ENCODE measurements around the gene CACNA1H. TPM values are rescaled to one million over a fixed set of nuclear protein-coding genes. Genes with fewer than 3 reads are reported as not detected.

CACNA1H gene
- total RNA-seq, 1 donor from 2014 or later = 42.8 TPM

- DNase-seq (ENCODE audit: low spot score, unreplicated experiment) = no peak
- Mint-ChIP-seq H3K4me1 (ENCODE audit: low read depth) (no peaks in the 10 kb centered on the region), H3K27me3 (peaks cover 31% of the 10 kb centered on the region)
These were observed 45.2 kb upstream of the CACNA1H start for GRCh38 chr16:1107731-1108130.

DNA sequence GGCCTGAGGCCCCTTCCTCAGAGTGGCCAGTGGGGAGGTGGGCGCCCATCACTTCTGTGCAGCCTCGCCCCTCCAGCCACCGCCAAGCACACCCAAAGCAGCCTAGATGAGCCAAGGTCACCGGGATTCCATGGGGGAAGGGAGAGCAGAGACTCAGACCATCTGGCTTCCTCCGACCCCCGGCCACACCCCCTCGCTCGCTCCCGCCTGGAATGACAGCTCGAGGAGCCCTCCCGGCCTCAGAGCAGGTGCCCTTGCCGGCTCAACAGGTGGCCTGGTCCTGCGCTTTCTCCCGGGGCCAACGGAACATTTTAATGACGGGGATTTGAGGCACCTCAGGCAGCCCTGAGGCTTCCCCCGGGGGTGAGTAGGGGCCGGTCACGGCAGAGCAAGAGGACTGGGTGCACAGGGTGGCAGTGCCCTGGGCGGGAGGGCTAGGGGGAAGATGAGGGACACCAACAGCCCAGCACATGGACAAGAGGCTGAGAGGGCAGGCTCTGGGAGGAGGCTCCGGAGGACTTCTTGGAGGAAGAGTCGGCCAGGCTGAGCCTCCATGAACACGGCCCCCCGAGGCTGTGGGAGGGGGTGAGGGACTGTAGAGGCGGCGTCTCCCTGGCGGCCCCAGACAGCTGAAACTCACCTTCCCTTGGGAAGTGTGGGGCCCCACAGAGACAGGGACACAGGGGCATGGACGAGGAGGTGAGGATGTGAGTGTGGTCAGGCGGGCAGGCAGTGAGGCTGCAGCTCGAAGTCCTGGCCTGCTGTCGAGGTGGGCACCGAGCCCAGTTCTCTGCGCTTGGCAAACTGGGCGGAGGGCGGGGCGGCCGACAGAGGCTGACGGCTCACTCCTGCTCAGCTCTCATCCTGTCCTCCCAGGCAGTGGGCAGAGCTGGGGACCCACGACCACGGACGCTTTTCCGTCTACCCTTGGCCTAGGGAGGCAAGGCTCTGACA is 44.3 kb upstream of the CACNA1H start:
- peaks cover 35% of the 10 kb centered on the region for H3K27me3 Mint-ChIP-seq
- H3K4me1 Mint-ChIP-seq (ENCODE audit: low read depth) = no peaks in the 10 kb centered on the region
- H3K36me3 Mint-ChIP-seq (ENCODE audit: insufficient read depth) = no peaks in the 10 kb centered on the region
- no peak overlapping the region for H3K27ac Mint-ChIP-seq
- H3K9me3 Mint-ChIP-seq (ENCODE audit: low read depth) = no peaks in the 10 kb centered on the region
- DNase-seq (ENCODE audit: low spot score, unreplicated experiment) = no peak
- H3K4me3 Mint-ChIP-seq (ENCODE audit: low read depth) = no peak overlapping the region
- TF ChIP-seq, protein P1, sequence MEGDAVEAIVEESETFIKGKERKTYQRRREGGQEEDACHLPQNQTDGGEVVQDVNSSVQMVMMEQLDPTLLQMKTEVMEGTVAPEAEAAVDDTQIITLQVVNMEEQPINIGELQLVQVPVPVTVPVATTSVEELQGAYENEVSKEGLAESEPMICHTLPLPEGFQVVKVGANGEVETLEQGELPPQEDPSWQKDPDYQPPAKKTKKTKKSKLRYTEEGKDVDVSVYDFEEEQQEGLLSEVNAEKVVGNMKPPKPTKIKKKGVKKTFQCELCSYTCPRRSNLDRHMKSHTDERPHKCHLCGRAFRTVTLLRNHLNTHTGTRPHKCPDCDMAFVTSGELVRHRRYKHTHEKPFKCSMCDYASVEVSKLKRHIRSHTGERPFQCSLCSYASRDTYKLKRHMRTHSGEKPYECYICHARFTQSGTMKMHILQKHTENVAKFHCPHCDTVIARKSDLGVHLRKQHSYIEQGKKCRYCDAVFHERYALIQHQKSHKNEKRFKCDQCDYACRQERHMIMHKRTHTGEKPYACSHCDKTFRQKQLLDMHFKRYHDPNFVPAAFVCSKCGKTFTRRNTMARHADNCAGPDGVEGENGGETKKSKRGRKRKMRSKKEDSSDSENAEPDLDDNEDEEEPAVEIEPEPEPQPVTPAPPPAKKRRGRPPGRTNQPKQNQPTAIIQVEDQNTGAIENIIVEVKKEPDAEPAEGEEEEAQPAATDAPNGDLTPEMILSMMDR (IDR thresholded peaks at IDR 0.05; ENCODE audit: unreplicated experiment) = no peak

More at GRCh38 chr16:1107731-1108130, 45.2 kb upstream of the CACNA1H start:
- TF ChIP-seq, protein P1 (IDR thresholded peaks at IDR 0.05; ENCODE audit: unreplicated experiment) = no peak
- Mint-ChIP-seq H3K36me3 (ENCODE audit: insufficient read depth) (no peaks in the 10 kb centered on the region), H3K4me3 (ENCODE audit: low read depth) (no peak overlapping the region), H3K27ac (no peak overlapping the region), H3K9me3 (ENCODE audit: low read depth) (no peaks in the 10 kb centered on the region)

GRCh38 chr16:1109648-1110047 is 43.3 kb upstream of the CACNA1H start:
- H3K27ac Mint-ChIP-seq = no peak overlapping the region

DNA sequence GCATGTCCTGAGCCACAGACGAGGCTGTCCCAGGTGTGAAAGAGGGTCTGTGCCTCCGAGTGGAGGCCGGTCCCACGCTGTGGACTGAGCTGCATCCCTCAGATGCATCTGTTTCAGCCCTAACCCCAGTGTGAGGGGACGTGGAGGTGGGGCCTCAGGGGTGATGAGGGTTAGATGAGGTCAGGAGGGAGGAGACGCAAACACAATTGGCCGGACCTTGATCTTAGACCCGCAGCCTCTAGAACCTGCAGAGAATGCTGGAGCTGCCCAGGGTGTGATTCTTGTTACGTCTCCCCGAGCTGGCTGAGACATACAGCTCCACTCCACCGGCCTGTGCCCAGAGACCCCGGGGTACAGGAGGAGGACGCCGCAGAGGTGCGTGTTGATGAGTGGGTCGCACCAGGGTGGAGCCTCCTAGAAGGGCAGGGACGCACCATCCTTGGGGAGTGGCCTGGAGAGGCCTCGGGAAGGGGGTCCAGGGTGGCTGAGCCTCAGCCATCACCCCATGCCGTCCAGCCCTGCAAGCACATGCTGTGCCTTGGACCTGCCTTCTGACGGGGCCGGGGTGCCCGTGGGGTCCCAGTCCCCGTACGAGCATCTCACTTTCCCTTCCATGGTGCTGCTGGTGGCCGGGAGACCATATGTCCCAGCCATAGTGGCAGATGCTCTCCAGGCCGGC is 40.3 kb upstream of the CACNA1H start:
- TF ChIP-seq, protein P1 (IDR thresholded peaks at IDR 0.05; ENCODE audit: unreplicated experiment) = no peak
- Mint-ChIP-seq H3K4me3 (ENCODE audit: low read depth) (no peak overlapping the region), H3K27me3 (peaks cover 25% of the 10 kb centered on the region), H3K9me3 (ENCODE audit: low read depth) (no peaks in the 10 kb centered on the region), H3K27ac (no peak overlapping the region), H3K4me1 (ENCODE audit: low read depth) (no peaks in the 10 kb centered on the region), H3K36me3 (ENCODE audit: insufficient read depth) (no peaks in the 10 kb centered on the region)
- no peak for DNase-seq (ENCODE audit: low spot score, unreplicated experiment)

More at GRCh38 chr16:1109648-1110047, 43.3 kb upstream of the CACNA1H start:
- Mint-ChIP-seq H3K4me3 (ENCODE audit: low read depth) (no peak overlapping the region), H3K27me3 (peaks cover 31% of the 10 kb centered on the region), H3K36me3 (ENCODE audit: insufficient read depth) (no peaks in the 10 kb centered on the region), H3K4me1 (ENCODE audit: low read depth) (no peaks in the 10 kb centered on the region), H3K9me3 (ENCODE audit: low read depth) (no peaks in the 10 kb centered on the region)
- TF ChIP-seq, protein P1 (IDR thresholded peaks at IDR 0.05; ENCODE audit: unreplicated experiment) = no peak
- no peak for DNase-seq (ENCODE audit: low spot score, unreplicated experiment)

DNA sequence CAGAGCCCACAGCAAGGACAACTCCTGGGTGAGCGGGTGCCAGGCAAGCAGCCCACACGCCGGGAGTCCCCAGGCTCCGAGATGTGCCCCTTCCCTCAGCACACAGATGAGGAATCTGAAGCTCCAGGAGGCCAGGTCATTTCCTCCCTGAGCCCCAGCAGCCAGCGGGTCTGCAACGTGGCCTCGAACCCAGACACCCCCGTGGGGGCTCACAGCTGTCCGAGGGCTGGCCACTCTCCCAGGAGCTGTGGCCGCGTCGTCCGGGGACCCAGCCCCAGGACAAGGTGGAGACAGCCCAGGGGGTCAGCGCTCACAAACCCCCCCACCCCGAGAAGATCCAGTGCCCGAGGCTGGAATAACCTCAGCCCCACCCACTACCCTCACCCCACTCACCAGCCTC is 39.4 kb upstream of the CACNA1H start:
- TF ChIP-seq, protein P1 (IDR thresholded peaks at IDR 0.05; ENCODE audit: unreplicated experiment) = no peak
- H3K4me3 Mint-ChIP-seq (ENCODE audit: low read depth) = no peak overlapping the region
- H3K4me1 Mint-ChIP-seq (ENCODE audit: low read depth) = no peaks in the 10 kb centered on the region
- H3K9me3 Mint-ChIP-seq (ENCODE audit: low read depth) = no peaks in the 10 kb centered on the region
- H3K36me3 Mint-ChIP-seq (ENCODE audit: insufficient read depth) = no peaks in the 10 kb centered on the region
- peaks cover 25% of the 10 kb centered on the region for H3K27me3 Mint-ChIP-seq
- no peak for DNase-seq (ENCODE audit: low spot score, unreplicated experiment)
- no peak overlapping the region for H3K27ac Mint-ChIP-seq

Measured in progenitor cell of endocrine pancreas (in vitro differentiated cells).